Fibroblast of upper back skin (primary cell): Measurements from ENCODE around the gene SCN5A.

Source experiments
- DNase-seq: peaks from one replicate; pipeline ENCODE4 v3.0.0-alpha.2; 2013

SCN5A gene

GRCh38 chr3:38618343-38618742 is 31.1 kb downstream of the SCN5A start:
- no peak for DNase-seq

GRCh38 chr3:38617586-38617985 is 31.9 kb downstream of the SCN5A start:
- no peak for DNase-seq

DNA sequence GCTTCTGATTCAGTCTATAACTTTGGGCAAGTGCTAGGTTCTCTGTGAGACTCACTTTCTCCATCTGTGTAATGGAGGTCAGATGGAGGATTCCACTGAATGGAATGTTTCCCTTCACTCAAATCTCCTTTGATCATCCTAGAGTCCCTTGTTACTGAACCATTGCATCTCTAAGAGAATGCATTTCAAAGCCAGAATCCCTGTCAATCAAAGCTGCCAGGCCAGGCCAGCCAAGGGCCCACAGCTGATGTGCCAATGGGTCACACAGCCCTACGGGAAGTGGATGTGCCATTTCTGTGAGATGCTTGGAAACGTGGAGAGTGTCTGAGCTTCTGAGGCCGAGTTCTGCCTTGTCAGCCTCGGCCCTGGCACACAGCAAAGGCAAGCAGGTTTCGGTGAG is 32.4 kb downstream of the SCN5A start:
- DNase-seq: no peak

- no peak for DNase-seq
Observed at GRCh38 chr3:38616658-38617057, 32.8 kb downstream of the SCN5A start.

DNA sequence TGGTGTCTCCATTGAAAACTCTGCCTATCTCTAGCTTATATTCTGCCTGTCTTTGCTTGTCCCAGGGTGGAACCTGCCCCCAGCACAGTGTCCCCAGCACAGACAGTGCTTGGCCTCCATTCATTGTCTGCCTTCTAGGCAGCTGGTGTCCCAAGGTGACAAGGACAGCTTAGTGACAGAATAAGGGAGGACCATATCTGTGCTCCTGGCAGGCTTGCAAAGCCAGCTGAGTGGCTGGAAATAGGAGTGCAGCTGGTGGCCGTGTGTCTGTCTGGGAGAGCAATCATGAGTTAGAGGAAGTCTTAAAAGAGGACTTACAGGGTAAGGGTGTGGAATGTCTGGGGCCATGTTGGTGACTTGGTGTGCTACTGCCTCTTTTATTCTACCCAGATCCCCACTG is 33.4 kb downstream of the SCN5A start:
- DNase-seq: no peak

- no peak for DNase-seq
Observed at GRCh38 chr3:38614651-38615352, 34.7 kb downstream of the SCN5A start.

DNA sequence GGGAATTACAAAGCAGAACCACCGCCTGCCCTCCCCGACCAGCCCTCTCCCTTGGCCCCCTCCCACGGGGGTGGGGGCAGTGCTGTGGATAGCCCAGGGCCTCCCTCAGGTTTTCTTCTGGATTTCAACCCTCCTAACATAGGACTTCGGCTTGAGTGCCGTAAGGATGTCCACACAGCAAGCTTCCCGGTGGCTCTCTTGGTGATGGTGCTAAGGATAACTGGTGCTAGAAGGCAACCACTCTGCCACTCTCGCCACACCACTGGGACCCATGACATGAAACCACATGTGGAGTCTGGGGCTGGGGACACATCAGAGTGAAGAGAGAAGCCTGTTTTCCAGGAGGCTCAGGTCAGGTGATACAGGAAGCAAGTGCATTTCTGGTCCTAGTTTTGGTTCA is 35.4 kb downstream of the SCN5A start:
- no peak for DNase-seq

DNA sequence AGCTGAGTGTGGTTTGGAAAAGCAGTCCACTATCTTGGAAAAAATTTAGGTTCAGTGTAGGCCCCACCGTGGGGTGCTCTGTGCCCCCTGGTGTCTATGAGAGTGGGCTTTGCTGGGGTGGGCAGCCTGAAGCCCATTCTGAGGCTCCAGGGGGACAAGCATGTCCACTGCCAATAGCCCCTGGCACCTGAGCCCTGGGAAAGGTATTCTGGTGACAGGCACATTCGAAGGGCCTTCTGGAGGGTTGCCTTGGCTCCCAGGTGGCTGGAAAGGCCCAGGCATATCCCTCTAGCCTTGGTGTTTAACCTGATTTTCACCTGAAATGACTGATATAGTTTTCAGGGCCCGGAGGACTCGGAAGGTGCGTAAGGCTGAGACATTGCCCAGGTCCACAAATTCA is 36.1 kb downstream of the SCN5A start:
- DNase-seq: no peak

- no peak for DNase-seq
Observed at GRCh38 chr3:38611866-38612265, 37.6 kb downstream of the SCN5A start.

DNA sequence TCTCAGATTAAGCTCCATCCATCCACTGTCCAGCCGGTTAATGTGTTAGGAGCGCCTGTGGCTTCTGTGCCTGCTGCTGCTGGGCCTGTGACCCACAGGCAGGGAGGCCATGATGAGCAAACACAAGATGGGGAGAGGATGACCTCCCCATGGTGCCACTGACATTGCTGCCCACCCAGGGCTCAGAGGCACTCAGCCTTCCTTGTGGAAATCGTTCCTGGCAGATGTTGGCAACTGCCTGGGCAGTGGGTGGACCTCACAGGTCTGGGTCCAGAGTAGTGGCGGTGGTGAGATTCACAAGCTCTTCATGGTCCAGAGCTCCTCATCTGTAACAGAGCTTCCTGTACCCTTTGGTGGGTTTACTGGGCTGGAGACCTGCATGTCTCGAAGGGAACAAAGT is 38.6 kb downstream of the SCN5A start:
- DNase-seq: no peak

- no peak for DNase-seq
Observed at GRCh38 chr3:38610436-38610835, 39.1 kb downstream of the SCN5A start.

- DNase-seq: no peak
Observed at GRCh38 chr3:38609386-38610111, 39.9 kb downstream of the SCN5A start.

GRCh38 chr3:38608961-38609360 is 40.5 kb downstream of the SCN5A start:
- no peak for DNase-seq

DNA sequence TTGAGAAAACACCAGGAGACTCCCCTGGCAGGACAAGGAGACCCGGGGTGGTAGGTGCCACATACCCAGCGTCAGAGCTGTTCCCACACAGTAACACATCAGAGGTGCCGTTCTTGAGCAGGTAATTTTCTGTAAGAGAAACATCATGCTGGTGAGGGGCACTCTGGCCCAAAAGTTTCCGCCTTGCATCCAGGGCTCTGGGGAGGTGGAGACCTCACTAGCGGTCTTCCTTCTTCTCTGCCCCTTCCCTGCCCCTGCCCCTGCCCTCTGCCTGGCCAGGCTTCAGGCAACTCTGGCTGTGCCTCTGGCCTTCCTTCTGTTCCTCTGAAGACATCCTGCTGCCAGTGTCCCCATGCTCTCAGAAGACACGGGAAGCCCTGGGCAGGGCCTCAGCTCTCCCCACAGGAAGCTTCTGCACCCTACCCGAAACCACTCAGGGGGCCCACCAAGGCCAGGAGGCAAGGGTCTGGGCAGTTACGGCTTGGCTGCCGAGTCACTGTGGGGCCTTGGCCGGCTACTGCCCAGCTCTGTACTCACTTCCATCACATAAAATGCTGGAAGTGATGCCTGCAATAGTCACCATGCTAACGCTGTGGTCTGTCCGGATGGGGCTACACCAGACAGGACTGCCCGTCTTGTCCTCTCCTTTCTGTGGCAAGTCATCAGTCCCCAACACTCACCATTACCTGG is 41.3 kb downstream of the SCN5A start:
- DNase-seq: no peak

GRCh38 chr3:38606561-38606960 is 42.9 kb downstream of the SCN5A start:
- DNase-seq: no peak

DNA sequence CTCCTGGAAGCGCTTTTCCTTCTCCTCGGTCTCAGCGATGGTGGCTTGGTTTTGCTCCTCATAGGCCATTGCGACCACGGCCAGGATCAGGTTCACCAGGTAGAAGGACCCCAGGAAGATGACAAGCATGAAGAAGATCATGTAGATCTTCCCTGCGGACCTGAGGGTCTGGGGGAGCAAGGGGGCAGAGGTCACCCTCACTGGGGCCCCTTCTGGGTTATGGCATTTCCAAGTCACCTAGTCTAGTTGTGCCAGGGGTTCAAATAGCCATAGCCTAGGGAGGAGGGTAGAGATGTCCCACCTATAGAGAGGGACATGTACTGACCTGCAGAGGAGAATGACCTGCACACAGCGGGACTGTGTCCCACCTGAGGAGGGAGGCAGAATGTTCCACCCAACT is 43.5 kb downstream of the SCN5A start:
- no peak for DNase-seq

GRCh38 chr3:38604246-38604645 is 45.2 kb downstream of the SCN5A start:
- DNase-seq: no peak

GRCh38 chr3:38603731-38604131 is 45.8 kb downstream of the SCN5A start:
- DNase-seq: no peak

DNA sequence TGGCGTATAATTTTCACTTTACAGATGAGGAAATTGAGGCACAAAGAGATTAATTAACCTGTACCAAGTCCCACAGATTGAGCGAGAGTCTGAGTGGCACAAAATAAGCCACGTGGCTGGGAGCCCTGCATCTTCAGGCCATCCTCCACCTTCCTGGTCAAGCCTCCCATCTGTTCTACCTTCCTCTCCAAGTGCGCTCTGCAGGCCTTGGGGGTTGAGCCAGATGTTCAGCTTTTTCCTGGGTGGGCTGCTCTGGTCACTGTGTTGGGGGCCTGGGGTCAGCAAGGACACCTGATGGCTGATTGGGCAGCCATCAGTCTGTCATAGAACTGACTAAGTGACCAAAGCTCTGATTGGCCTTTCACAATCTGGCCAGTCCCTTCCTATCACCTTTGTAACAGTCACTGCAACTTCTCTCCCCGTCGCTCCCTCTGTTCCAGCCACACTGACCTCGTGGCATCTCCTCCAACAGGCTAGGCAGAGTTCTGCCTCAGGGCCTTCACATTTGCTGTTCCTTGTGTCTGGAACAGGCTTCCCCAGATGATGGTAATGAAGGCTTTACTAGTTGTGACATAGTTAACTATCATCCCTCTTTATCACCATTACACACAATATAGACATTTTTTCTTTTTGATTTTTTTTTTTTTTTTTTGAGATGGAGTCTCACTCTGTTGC is 46.8 kb downstream of the SCN5A start:
- DNase-seq: no peak

DNA sequence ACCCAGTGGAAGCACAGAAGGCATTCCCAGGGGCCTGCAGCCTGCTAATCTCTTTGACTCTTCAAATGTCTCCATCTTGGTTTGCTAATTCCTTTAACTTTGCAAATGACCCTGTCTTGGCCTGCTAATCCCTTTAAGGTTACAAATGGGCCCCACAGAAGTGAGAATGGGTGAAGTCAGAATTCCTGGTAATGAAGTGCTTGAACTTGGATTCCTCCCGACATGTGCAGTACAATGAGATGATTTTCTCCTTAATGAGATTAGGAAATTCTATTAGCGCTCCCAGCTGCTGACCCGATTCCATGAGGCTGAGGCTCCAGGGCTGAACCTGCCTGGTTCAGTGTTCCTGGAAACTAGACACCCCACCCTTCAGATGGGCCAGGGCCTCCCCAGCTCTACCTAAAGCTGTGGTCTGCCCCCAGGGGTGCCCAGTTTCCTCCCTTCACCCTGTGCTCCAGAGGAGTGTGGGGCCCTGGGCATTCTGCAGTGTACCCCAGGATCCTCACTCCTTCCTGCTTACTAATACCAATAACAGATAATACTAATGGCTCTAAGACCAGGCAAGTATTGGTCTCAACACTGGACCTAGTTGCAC is 47.4 kb downstream of the SCN5A start:
- no peak for DNase-seq

GRCh38 chr3:38600551-38600950 is 48.9 kb downstream of the SCN5A start:
- DNase-seq: no peak

- no peak for DNase-seq
Observed at GRCh38 chr3:38599886-38600285, 49.6 kb downstream of the SCN5A start.

GRCh38 chr3:38598791-38599190 is 50.7 kb downstream of the SCN5A start:
- no peak for DNase-seq
